NCI-H446 treated with DMSO at 0.1 percent for 48 hours (cell line): Measurements from ENCODE around the gene CISD3.

Source experiments
- DNase-seq: peaks from one replicate; lab custom pipeline; 2025; lab: John Stamatoyannopoulos, UW

Gene CISD3

DNA sequence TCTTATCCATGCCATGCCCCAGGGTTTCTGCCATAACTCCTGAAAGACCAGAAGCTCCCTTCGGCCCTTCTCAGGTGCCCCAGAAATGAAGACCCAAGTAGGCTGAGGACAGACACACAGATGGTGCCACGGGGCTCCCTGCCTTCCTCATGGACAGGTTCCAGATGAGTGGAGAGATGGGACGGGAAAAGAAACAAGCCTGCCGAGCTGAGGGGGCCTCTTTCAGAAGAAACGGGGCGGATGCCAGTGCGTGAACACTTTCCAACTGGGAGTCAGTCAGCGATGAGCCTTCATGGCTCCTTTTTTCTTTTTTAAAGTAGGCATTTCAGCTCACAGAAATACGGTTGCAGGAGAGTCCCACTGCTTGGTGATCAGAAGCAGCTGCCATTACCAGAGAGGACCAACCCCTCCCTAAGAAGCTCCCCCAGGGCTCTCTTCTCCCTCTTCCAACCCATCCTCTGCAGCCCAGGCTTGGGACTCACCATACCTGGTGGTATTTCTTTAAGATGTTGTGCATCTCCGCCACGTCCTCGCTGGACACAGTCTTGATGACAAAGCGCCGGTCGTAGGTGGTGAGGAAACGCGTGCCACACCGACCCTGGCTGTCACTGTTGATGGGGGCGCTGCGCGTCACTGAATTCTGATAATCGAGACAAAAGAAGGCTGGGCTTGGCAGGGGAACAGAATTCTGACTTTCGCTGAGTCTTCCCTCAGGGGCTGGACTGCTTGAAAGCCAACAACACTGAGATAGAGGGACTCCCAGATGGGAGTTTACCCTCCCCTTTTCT lies 50.0 kb downstream of the CISD3 start:
- no peak for DNase-seq

GRCh38 chr17:38783227-38783626 lies 53.1 kb downstream of the CISD3 start:
- DNase-seq: no peak
